ENCODE results near the gene LRRC46. TPM values are rescaled to one million over a fixed set of nuclear protein-coding genes. Genes with fewer than 3 reads are reported as not detected.

LRRC46 gene
- total RNA-seq, 1 donor = 0.27 TPM

- DNase-seq (ENCODE audit: low read depth in 2 of 3, low spot score in 2 of 3) = no peak
These were observed 42.0 kb downstream of the LRRC46 start for GRCh38 chr17:47873200-47874090.

GRCh38 chr17:47875011-47875985 lies 43.8 kb downstream of the LRRC46 start:
- no peak for DNase-seq (ENCODE audit: low read depth in 2 of 3, low spot score in 2 of 3)

- no peak for DNase-seq (ENCODE audit: low read depth in 2 of 3, low spot score in 2 of 3)
These were observed 46.0 kb downstream of the LRRC46 start for GRCh38 chr17:47877368-47878034.

DNA sequence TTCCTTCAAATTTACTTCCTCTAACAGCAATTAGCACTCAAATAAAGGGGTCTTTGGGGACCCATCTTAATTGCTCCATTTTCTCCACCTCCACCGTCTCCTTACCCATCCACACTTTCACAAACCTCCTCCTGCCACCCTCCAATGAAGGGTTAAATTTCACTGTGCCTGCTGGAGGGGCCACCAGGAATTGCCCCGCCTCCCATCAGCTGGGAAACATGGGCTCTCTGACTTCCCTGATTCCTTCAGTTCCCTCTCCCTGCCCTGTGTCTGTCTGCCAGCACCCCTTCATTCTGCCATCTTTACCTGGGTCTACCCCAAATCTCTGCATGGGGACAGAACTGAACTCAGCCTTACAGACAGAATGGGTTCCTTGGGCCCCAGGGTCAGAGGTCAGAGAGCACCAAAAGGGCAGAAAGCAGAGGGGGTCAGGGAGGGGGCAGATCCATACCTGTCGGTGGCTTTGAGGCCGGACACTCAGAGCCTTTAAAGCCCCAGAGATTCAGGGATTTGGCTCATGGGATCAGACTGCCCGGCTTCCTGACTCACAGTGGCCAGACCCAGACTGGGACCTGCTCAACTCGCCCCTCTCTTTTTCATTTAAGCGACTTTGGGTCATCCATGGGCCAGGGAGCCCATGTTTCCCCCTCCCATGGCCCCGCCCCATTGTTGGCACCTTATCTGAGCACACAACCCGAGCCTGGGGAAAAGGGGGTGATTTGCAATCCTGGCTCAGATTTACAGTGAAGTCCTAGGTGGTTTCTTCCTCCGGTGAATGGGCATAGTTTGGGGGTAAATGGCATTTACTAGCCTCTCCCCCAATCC lies 46.9 kb downstream of the LRRC46 start:
- DNase-seq (ENCODE audit: low read depth in 2 of 3, low spot score in 2 of 3) = no peak

GRCh38 chr17:47879028-47879585 lies 47.6 kb downstream of the LRRC46 start:
- DNase-seq (ENCODE audit: low read depth in 2 of 3, low spot score in 2 of 3) = no peak

DNA sequence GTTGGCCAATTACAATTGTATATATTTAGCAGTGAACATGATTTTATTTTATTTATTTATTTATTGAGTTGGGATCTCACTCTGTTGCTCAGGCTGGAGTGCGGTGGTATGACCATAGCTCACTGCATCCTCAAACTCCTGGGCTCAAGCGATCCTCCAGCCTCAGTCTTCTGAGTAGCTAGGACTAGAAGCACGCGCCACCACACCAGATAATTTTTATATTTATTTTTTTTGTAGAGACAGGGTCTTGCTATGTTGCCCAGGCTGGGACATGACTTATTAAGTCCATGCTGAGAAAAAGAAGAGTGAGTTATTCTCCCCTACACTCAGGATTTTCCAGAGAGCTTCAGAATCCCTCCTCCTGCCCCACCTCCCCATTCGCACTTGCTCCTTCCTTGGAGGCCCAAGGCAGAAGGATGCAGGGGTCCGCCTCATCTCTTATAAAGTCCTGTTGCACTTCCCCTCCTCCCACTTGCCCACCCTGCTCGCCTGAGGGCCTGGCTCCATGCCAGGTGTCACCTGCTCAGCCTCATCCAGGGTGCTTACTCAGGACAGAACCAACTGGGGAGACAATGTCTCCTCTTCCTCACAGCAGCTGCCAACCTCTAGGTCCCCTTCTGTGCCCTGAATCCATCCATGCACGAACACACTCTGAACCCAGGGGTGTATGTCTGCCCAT lies 48.4 kb downstream of the LRRC46 start:
- DNase-seq (ENCODE audit: low read depth in 2 of 3, low spot score in 2 of 3) = no peak

GRCh38 chr17:47882247-47882646 lies 50.8 kb downstream of the LRRC46 start:
- DNase-seq (ENCODE audit: low read depth in 2 of 3, low spot score in 2 of 3) = peak in 1 of 3 donors; percentile 29

- no peak for DNase-seq (ENCODE audit: low read depth in 2 of 3, low spot score in 2 of 3)
These were observed 51.5 kb downstream of the LRRC46 start for GRCh38 chr17:47882695-47883588.

DNA sequence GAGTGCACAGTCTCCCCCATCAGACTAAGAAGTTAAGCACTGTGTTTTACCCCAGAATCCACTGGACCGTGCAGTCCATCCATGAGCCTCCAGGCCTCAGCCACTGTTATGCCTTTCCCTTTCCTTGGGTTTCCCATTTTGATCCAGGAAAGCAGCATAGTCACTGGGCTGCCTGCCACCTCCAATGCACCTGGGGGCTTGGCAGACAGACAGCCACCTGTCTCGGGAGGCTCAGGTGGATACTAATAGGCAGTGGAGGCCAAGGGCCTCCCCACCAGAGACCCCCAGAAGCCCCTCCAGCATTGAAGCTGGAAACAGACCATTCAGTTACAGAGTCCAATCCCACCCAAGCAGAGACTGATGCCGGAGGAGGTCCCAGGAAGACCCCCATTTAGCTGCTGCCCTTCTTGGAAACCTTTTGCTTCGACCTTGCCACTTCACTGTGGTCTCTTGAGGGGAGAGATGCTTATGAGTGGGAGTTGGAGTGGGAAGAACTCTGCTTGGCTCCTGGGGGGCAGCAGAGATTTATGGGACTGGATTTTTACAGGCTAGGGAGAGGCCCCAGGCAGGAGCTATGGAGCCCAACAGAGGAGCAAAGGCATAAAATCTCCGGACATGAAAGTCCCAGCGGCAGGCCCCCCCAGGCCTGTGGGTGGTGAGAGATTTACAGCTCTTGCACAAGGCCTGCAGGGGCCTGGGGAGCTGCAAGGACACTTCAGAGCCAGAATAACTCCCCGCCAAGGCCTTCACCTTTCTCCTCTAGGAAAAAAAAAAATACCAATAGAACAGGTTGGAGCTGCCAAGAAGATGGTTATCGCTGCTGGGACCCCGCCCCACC lies 52.3 kb downstream of the LRRC46 start:
- DNase-seq (ENCODE audit: low read depth in 2 of 3, low spot score in 2 of 3) = no peak

DNA sequence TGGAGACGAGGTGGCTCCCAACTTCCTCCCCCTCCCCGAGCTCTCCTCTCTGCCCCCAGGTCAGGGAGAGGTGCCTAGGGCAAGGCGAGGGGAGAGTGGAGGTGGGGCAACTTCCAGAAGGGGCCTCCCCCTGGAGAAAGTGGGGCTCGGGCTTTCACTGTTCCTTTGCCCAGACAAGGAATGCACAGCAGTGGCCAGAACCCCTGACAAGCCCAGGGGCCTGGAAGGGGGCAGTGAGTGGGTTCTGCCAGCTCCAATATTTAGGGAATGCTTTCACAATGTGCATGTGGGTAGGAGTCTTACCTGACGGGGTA lies 52.9 kb downstream of the LRRC46 start:
- DNase-seq (ENCODE audit: low read depth in 2 of 3, low spot score in 2 of 3) = no peak

DNA sequence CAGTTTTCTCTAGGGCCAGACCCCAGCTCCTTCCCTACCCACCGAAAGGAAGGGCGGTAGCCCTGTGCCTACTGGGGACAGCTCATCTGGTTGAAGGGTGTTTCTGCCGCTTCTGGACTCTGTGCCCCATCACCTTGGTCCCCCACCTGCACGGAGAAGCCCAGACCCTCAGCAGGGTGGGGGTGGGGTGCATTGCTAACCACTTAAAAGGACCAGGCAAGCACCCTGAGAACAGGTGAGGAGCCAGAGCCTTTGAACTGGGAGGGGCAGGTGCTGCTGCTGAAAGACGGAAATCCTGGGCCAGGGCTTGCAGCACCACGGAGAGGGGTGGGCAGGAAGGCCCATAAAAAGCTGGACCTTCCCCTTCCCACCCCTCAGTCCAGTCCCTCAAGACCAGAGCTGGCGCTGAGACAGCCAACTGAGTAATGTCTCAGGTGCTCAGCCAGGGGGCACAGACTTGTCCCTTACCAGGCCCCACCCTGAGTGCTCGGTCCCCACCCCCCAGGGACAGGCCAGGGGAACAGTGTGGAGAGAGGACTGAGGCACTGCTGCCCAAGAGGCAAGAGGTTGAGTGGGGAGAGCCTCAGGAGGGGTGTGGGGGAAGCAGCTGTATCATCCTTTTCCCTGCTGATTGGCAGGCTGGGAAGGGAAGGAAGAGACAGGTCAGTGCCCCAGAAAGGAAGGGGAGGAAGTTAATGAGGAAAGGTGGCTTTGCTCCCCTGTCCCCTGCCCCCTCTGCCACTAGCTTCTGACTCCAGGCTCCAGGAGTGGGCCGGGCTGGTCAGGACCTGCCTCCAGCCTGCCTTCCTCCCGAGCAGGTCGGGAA lies 53.6 kb downstream of the LRRC46 start:
- no peak for DNase-seq (ENCODE audit: low read depth in 2 of 3, low spot score in 2 of 3)

Other genes with a start within 250 kb of the LRRC46 start
- gene KPNB1, start 181.8 kb upstream of the LRRC46 start, total RNA-seq = 190 TPM
- gene TBKBP1, start 137.5 kb upstream of the LRRC46 start, total RNA-seq = 9.4 TPM
- gene TBX21, start 98.4 kb upstream of the LRRC46 start, total RNA-seq = 0.27 TPM
- 29.6 TPM for gene OSBPL7, start 9.9 kb upstream of the LRRC46 start, total RNA-seq
- 93.2 TPM for gene MRPL10, start 129 bp upstream of the LRRC46 start, total RNA-seq
- gene SCRN2, start 9.6 kb downstream of the LRRC46 start, total RNA-seq = 110 TPM
- 0.27 TPM for gene SP6, start 19.5 kb downstream of the LRRC46 start, total RNA-seq
- gene SP2, start 64.6 kb downstream of the LRRC46 start, total RNA-seq = 7.5 TPM
- 26.7 TPM for gene PNPO, start 109.9 kb downstream of the LRRC46 start, total RNA-seq
- gene PRR15L, start 126.2 kb downstream of the LRRC46 start, total RNA-seq = not detected
- 102 TPM for gene CDK5RAP3, start 139.4 kb downstream of the LRRC46 start, total RNA-seq
- gene COPZ2, start 206.1 kb downstream of the LRRC46 start, total RNA-seq = not detected
- 39.0 TPM for gene NFE2L1, start 216.7 kb downstream of the LRRC46 start, total RNA-seq

All from hematopoietic multipotent progenitor cell (in vitro differentiated cells).